ENCODE results near the gene STK39.

STK39 gene

GRCh38 chr2:167986223-167986622 lies 261.2 kb downstream of the STK39 start:
- DNase-seq = no peak

- DNase-seq = no peak
Measured at GRCh38 chr2:167981945-167982344, 265.4 kb downstream of the STK39 start.

GRCh38 chr2:167980439-167980838 lies 267.0 kb downstream of the STK39 start:
- no peak for DNase-seq

- DNase-seq = no peak
Measured at GRCh38 chr2:167972746-167973145, 274.6 kb downstream of the STK39 start.

- no peak for DNase-seq
Measured at GRCh38 chr2:167972020-167972419, 275.4 kb downstream of the STK39 start.

GRCh38 chr2:167966937-167967913 lies 280.2 kb downstream of the STK39 start:
- DNase-seq = no peak

GRCh38 chr2:167965907-167966761 lies 281.3 kb downstream of the STK39 start:
- no peak for DNase-seq

- DNase-seq = no peak
Measured at GRCh38 chr2:167964650-167965413, 282.6 kb downstream of the STK39 start.

- no peak for DNase-seq
Measured at GRCh38 chr2:167963899-167964649, 283.3 kb downstream of the STK39 start.

GRCh38 chr2:167962436-167963226 lies 284.8 kb downstream of the STK39 start:
- DNase-seq = no peak

GRCh38 chr2:167961536-167962048 lies 285.8 kb downstream of the STK39 start:
- no peak for DNase-seq

- no peak for DNase-seq
Measured at GRCh38 chr2:167960089-167960747, 287.2 kb downstream of the STK39 start.

- DNase-seq = no peak
Measured at GRCh38 chr2:167957662-167958061, 289.7 kb downstream of the STK39 start.

GRCh38 chr2:167955264-167955906 lies 292.0 kb downstream of the STK39 start:
- DNase-seq = no peak

- no peak for DNase-seq
Measured at GRCh38 chr2:167954495-167954894, 292.9 kb downstream of the STK39 start.

GRCh38 chr2:167953776-167954175 lies 293.6 kb downstream of the STK39 start:
- DNase-seq = no peak

- DNase-seq = no peak
Measured at GRCh38 chr2:167950571-167950970, 296.8 kb downstream of the STK39 start.

GRCh38 chr2:167946441-167946841 lies 301.0 kb downstream of the STK39 start:
- no peak for DNase-seq

GRCh38 chr2:167945660-167946368 lies 301.6 kb downstream of the STK39 start:
- DNase-seq = no peak

Data from cortex of kidney (tissue), 1 donor.